Measurements from ENCODE around the gene DMPK.
"Not testable (repeated sequence)": the region's sequence is repeated elsewhere in the genome, so short reads cannot be mapped to it uniquely, and the experiment has no call there.

DMPK gene

DNA sequence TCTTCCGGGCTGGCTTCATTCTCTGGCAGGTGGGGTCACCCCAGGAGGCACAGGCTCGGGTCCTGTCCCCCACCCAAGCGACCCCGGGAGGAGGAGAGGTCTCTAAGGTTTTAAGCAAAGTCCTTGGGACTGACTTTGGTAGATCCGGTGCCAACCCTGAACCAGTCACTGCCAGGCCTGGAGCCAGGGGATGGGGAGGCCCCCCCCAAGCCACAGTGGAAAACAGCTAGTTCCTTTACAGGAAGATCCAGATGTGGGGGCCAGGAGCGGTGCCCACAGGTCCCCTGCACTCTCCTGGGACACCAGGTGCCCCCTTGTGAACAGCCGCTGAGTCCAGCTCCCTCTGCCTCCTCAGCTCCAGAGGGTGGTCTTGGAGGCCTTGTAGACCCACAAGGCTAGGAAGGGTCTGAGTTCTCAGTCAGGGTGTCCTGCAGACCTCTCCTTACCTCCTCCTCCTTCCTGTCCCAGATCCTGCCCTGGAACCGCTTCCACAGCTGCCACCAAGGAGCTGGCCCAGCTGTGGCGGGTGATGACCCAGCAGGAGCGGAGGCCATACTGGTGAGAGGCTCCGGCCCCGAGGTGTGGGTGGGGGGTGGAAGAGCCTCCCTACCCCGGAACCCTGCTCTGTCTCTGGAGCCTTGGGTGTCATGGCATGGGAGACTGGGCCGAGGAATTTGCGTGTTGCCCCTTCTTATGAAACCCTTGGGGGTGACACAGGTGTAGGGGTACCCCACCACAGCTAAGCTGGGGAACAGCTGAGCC is 19.2 kb downstream of the DMPK start:
- DNase-seq (ENCODE audit: low spot score) = no peak
- TF ChIP-seq, protein P1, sequence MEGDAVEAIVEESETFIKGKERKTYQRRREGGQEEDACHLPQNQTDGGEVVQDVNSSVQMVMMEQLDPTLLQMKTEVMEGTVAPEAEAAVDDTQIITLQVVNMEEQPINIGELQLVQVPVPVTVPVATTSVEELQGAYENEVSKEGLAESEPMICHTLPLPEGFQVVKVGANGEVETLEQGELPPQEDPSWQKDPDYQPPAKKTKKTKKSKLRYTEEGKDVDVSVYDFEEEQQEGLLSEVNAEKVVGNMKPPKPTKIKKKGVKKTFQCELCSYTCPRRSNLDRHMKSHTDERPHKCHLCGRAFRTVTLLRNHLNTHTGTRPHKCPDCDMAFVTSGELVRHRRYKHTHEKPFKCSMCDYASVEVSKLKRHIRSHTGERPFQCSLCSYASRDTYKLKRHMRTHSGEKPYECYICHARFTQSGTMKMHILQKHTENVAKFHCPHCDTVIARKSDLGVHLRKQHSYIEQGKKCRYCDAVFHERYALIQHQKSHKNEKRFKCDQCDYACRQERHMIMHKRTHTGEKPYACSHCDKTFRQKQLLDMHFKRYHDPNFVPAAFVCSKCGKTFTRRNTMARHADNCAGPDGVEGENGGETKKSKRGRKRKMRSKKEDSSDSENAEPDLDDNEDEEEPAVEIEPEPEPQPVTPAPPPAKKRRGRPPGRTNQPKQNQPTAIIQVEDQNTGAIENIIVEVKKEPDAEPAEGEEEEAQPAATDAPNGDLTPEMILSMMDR (IDR thresholded peaks at IDR 0.05; ENCODE audit: extremely low read depth, missing control alignments) = no peak

DNA sequence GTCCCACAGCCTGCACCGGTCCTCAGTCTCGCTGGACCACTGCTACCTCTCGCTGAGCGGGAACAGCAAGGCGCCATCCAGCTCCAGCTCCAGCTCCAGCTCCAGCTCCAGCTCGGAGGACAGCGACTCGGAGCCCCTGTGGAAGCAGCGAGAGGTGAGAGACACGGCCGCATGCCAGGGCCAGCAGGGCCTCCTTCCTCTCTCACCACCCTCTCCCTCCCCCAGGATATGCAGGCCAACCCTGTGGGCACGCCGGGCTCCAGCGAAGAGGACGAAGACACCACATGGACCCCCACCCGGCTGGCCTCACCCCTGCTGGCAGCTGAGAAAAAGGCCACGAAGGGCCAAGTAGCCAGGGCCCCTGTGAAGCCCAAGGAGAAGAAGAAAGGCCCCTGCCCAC is 20.6 kb downstream of the DMPK start:
- TF ChIP-seq, protein P1 (IDR thresholded peaks at IDR 0.05; ENCODE audit: extremely low read depth, missing control alignments) = no peak
- no peak for DNase-seq (ENCODE audit: low spot score)

DNA sequence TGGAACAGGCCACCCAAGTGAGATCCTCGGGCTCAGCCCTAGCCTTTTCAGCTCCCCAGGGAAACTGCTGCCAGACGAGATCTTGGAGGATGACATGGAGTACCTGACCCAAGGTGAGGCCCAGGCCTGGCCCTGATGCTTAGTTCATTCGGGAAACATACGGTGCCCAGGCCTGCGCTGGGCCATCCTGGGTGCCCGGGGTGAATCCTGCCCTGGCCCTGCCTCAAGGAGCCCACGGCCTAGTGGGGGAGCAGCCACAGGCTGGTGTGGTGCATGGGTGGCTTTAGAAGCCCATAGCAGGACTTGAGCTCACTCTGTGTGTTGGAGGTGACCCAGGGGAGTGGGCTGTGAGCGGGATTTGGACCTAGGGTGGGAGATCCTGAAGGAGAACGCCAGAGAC is 23.4 kb downstream of the DMPK start:
- TF ChIP-seq, protein P1 (IDR thresholded peaks at IDR 0.05; ENCODE audit: extremely low read depth, missing control alignments) = no peak
- DNase-seq (ENCODE audit: low spot score) = no peak

DNA sequence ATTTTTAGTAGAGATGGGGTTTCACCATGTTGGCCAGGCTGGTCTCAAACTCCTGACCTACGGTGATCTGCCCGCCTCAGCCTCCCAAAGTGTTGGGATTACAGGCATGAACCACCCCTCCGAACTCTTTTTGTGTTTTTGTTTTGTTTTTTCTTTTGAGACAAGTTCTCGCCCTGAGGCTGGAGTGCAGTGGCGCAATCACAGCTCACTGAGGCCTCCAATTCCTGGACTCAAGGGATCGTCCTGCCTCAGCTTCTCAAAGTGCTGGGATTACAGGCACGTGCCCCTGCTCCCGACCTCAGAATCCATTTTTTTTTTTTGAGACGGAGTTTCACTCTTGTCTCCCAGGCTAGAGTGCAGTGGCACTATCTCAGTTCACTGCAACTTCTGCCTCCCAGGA is 24.6 kb downstream of the DMPK start:
- TF ChIP-seq, protein P1 (IDR thresholded peaks at IDR 0.05; ENCODE audit: extremely low read depth, missing control alignments) = no peak
- no peak for DNase-seq (ENCODE audit: low spot score)

DNA sequence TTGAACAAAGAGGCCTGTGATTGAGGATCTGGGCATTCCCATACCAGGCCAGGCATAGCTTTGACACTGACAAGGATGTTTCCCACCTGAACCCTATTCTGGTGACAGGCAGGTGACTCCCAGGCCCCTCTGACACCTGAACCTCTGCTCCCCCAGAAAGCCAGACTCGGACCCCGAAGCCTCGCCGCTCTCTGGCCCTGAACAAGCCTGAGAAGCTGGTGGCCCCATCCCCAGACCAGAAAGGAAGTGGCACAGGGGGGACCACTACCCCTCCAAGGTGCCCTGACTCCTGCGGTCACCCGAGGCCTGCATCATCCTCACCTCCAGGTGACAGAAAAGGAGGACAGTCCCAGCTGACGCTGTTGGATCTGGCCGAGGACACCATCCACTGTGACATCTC is 28.0 kb downstream of the DMPK start:
- DNase-seq (ENCODE audit: low spot score) = no peak
- TF ChIP-seq, protein P1 (IDR thresholded peaks at IDR 0.05; ENCODE audit: extremely low read depth, missing control alignments) = no peak

DNA sequence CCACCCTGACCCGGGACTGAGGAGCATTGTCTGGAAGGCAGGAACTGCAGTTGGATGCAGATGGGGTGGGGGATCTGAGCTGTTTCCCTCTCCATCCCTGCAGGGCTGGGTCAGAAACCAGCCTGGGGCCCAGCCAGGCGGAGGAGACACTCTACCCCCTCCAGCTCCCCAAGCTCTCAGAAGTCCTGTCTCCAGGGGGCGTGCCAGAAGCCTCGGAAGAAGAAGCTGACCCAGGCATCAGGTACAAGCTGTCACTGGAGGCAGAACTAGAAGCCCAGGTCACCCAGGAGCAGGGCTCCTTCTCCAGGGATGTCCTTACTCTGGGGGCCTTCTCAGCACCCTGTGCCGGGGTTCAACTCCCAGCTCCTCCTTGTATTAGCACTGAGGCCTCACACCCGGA is 28.7 kb downstream of the DMPK start:
- TF ChIP-seq, protein P1 (IDR thresholded peaks at IDR 0.05; ENCODE audit: extremely low read depth, missing control alignments) = no peak
- no peak for DNase-seq (ENCODE audit: low spot score)

DNA sequence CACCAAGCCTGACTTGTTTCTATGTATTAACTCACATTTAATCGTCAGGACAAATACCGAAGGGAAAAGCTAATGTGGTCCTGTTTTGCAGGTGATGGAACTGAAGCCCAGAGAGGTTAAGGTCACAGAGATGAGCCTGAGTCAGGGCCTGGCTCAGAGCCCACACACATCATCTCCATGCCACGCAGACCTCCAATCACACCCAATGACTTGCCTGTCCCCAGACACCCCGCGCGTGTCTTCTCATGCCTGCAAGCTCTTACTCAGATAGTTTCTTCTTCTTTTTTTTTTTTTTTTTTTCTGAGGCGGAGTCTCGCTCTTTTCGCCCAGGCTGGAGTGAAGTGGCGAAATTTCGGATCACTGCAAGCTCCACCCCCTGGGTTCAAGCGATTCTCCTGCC is 29.7 kb downstream of the DMPK start:
- TF ChIP-seq, protein P1 (IDR thresholded peaks at IDR 0.05; ENCODE audit: extremely low read depth, missing control alignments) = no peak
- DNase-seq (ENCODE audit: low spot score) = no peak

DNA sequence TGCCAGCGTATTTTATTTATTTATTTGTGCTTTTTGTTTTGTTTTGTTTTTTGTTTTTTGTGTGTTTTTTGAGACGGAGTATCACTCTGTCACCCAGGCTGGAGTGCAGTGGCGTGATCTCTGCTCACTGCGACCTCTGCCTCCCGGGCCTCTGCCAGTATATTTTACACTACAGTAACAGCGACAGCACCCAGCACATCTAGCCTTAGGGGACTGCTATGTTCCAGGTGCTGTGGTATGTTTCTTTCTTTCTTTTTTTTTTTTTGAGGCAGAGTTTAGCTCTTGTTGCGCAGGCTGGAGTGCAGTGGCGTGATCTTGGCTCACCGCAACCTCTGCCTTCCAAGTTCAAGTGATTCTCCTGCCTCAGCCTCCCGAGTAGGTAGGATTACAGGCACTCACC is 30.8 kb downstream of the DMPK start:
- not testable (repeated sequence) for DNase-seq (ENCODE audit: low spot score)
